ENCODE measurements around the gene ADAMTSL5.

The ADAMTSL5 gene

DNA sequence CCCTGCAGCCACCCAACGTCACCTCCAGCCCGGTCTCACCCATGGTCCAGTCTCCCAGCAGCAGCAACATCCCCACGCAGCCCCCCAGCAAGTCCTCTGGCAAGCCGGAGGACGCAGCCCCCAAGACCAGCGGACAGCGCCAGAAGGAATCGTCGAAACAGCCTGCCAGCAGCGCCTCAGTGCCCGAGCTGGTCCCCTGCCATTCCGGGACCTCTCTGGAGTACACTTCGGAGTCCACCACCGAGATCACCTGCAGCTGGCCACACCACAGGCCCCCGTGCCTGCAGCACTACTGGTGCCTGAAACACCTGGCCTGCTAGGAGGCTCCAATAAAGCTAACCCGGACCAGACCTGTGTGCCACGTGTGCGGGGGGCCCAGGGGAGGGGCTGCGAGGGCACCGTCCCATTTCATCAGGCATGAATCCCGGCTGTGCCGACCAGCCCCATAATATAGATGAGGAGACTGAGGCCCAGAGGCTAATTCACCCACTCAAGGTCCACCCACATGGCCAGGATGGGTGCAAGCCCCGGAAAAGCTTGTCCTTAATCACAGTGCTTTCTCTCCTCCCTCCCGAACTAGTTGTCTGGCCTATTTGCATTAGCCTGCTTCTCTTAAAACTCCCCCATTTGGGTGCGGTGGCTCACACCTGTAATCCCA lies 15.1 kb downstream of the ADAMTSL5 start:
- Histone ChIP-seq H3K4me1 (ENCODE audit: control insufficient read depth, low read depth, low read length) (no peaks in the 10 kb centered on the region), H4K5ac (ENCODE audit: low read length) (no peak overlapping the region), H3K27me3 (ENCODE audit: insufficient read depth, low read length, poor library complexity) (no peaks in the 10 kb centered on the region), H3K56ac (ENCODE audit: low read length) (no peak overlapping the region), H2BK15ac (replicated peaks; ENCODE audit: low read depth) (no peak overlapping the region), H3K9ac (ENCODE audit: low read length) (no peak overlapping the region), H3K4ac (ENCODE audit: low read depth, low read length) (no peak overlapping the region), H3K79me2 (ENCODE audit: control insufficient read depth, insufficient read depth, low read length) (no peaks in the 10 kb centered on the region), H2BK5ac (ENCODE audit: low read length) (no peak overlapping the region), H3K18ac (ENCODE audit: low read length) (no peak overlapping the region), H4K8ac (ENCODE audit: low read depth, low read length) (no peak overlapping the region), H3K79me1 (ENCODE audit: low read length) (no peaks in the 10 kb centered on the region), H3K4me2 (ENCODE audit: low read length) (no peak overlapping the region), H3K4me3 (ENCODE audit: low read length) (no peak overlapping the region), H3K27ac (ENCODE audit: low read depth, low read length) (no peak overlapping the region), H3K23ac (ENCODE audit: low read length) (no peak overlapping the region), H3K36me3 (ENCODE audit: control insufficient read depth, insufficient read depth, low read length) (no peaks in the 10 kb centered on the region), H2BK120ac (ENCODE audit: low read depth, low read length) (no peak overlapping the region), H2AK5ac (ENCODE audit: low read length) (no peak overlapping the region)
- no CpG with 5 or more reads among the region's 25 CpGs for WGBS (ENCODE audit: extremely low coverage, insufficient coverage, low lambda C conversion rate)
- no peak for DNase-seq

DNA sequence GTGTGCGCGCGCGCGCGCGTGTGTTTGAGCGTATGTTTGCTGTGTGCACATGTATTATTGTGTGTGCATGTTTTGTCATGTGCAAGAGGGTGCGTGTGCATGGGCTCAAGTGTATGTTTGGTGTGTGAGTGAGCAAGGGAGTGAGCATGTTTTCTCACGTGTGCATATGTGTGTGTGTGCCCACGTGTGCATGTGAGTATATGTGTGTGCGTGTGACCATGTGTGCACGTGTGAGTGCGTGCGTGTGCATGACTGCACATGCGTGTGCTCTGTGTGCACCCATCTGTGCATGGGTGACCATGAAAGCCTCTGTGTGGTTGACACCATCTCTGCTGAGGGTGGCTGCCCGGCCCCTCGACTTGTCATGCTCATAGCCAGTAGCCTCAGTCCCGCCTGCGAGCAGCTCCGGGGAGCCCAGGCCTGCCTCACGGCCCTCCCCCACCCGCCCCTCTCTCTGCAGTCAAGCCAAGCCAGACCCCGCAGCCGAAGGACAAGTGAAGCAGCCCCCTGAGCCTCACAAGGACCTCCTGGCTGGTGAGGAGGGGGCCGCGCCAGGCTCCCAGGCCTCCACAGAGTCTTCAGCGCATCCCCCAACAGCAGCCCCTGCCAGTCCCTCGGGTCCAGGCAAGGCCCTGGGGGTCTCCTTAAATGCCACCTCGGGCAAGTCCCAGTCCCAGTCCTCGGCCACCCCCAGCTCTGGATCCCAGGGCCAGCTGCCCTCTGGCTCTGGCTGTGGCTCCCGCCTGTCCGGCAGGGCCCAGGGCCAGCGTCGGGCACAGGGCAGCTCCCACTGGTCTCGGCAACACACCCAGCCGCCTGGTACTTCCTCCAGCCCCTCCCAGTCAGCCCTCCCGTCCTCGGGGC lies 15.9 kb downstream of the ADAMTSL5 start:
- H4K5ac ChIP-seq (ENCODE audit: low read length), result no peak overlapping the region

DNA sequence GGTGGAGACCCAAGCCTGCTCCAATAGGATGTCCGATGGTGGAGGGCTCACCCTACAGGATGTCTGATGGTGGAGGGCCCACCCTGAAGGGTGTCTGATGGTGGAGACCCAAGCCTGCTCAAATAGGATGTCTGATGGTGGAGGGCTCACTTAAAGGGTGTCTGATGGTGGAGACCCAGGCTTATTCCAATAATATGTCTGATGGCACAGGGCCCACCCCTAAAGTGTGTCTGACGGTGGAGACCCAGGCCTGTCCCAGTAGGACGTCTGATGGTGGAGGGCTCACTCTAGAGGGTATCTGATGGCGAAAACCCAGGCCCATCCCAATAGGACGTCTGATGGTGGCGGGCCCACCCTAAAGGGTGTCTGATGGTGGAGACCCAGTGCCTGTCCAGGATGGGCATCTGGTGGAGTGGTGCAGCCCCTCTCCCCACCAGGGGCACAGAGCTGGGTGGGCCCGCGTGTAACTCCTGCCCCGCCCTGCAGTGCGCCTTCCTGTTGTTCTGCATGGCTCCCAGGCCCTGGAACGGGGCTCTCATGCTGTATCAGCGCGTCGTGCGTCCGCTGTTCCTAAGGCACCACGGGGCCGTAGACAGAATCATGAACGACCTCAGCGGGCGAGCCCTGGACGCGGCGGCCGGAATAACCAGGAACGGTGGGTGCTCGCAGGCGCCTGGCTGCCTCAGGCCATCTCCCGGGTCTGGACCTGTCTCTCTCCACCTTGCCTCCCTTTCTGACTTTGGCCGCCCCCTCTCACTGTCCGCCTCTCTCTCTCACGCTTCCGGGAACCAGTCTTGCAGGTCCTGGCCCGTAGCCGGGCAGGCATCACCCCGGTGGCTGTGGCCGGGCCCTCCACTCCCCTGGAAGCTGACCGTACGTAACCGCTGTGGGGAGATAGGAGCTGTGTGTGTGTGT lies 16.8 kb downstream of the ADAMTSL5 start:
- DNase-seq, result no peak
- no peak overlapping the region for H2AK5ac ChIP-seq (ENCODE audit: low read length)
- H4K5ac ChIP-seq (ENCODE audit: low read length), result no peak overlapping the region
- no peak overlapping the region for H2BK15ac ChIP-seq (replicated peaks; ENCODE audit: low read depth)
- no peak overlapping the region for H3K9ac ChIP-seq (ENCODE audit: low read length)
- H3K18ac ChIP-seq (ENCODE audit: low read length), result no peak overlapping the region
- no peak overlapping the region for H3K4me2 ChIP-seq (ENCODE audit: low read length)
- no peaks in the 10 kb centered on the region for H3K36me3 ChIP-seq (ENCODE audit: control insufficient read depth, insufficient read depth, low read length)
- no peak overlapping the region for H3K4me3 ChIP-seq (ENCODE audit: low read length)
- no peaks in the 10 kb centered on the region for H3K79me1 ChIP-seq (ENCODE audit: low read length)
- H2BK5ac ChIP-seq (ENCODE audit: low read length), result no peak overlapping the region
- no peaks in the 10 kb centered on the region for H3K79me2 ChIP-seq (ENCODE audit: control insufficient read depth, insufficient read depth, low read length)
- H3K4ac ChIP-seq (ENCODE audit: low read depth, low read length), result no peak overlapping the region
- WGBS (ENCODE audit: extremely low coverage, insufficient coverage, low lambda C conversion rate), result no CpG with 5 or more reads among the region's 40 CpGs
- H3K23ac ChIP-seq (ENCODE audit: low read length), result no peak overlapping the region
- no peak overlapping the region for H3K56ac ChIP-seq (ENCODE audit: low read length)
- H3K27me3 ChIP-seq (ENCODE audit: insufficient read depth, low read length, poor library complexity), result peaks cover 4% of the 10 kb centered on the region
- no peak overlapping the region for H4K8ac ChIP-seq (ENCODE audit: low read depth, low read length)
- no peak overlapping the region for H3K27ac ChIP-seq (ENCODE audit: low read depth, low read length)
- H2BK120ac ChIP-seq (ENCODE audit: low read depth, low read length), result no peak overlapping the region
- no peaks in the 10 kb centered on the region for H3K4me1 ChIP-seq (ENCODE audit: control insufficient read depth, low read depth, low read length)

More for the DNA sequence above, 15.9 kb downstream of the ADAMTSL5 start:
- H3K27me3 ChIP-seq (ENCODE audit: insufficient read depth, low read length, poor library complexity), result no peaks in the 10 kb centered on the region
- no peak overlapping the region for H3K4ac ChIP-seq (ENCODE audit: low read depth, low read length)
- H2BK5ac ChIP-seq (ENCODE audit: low read length), result no peak overlapping the region
- H3K36me3 ChIP-seq (ENCODE audit: control insufficient read depth, insufficient read depth, low read length), result no peaks in the 10 kb centered on the region
- H3K4me3 ChIP-seq (ENCODE audit: low read length), result no peak overlapping the region
- H3K4me2 ChIP-seq (ENCODE audit: low read length), result no peak overlapping the region
- no peak overlapping the region for H3K23ac ChIP-seq (ENCODE audit: low read length)
- no peaks in the 10 kb centered on the region for H3K4me1 ChIP-seq (ENCODE audit: control insufficient read depth, low read depth, low read length)
- DNase-seq, result no peak
- no peak overlapping the region for H3K9ac ChIP-seq (ENCODE audit: low read length)
- no peak overlapping the region for H3K56ac ChIP-seq (ENCODE audit: low read length)
- H2BK15ac ChIP-seq (replicated peaks; ENCODE audit: low read depth), result no peak overlapping the region
- no peaks in the 10 kb centered on the region for H3K79me2 ChIP-seq (ENCODE audit: control insufficient read depth, insufficient read depth, low read length)
- no CpG with 5 or more reads among the region's 39 CpGs for WGBS (ENCODE audit: extremely low coverage, insufficient coverage, low lambda C conversion rate)
- H4K8ac ChIP-seq (ENCODE audit: low read depth, low read length), result no peak overlapping the region
- no peak overlapping the region for H3K27ac ChIP-seq (ENCODE audit: low read depth, low read length)
- no peak overlapping the region for H3K18ac ChIP-seq (ENCODE audit: low read length)
- H3K79me1 ChIP-seq (ENCODE audit: low read length), result no peaks in the 10 kb centered on the region
- H2AK5ac ChIP-seq (ENCODE audit: low read length), result no peak overlapping the region
- no peak overlapping the region for H2BK120ac ChIP-seq (ENCODE audit: low read depth, low read length)

- no peak overlapping the region for H2BK5ac ChIP-seq (ENCODE audit: low read length)
- no peak overlapping the region for H4K8ac ChIP-seq (ENCODE audit: low read depth, low read length)
- H2BK15ac ChIP-seq (replicated peaks; ENCODE audit: low read depth), result no peak overlapping the region
- H3K18ac ChIP-seq (ENCODE audit: low read length), result no peak overlapping the region
- H3K4me3 ChIP-seq (ENCODE audit: low read length), result no peak overlapping the region
- H3K27ac ChIP-seq (ENCODE audit: low read depth, low read length), result no peak overlapping the region
- no peaks in the 10 kb centered on the region for H3K79me1 ChIP-seq (ENCODE audit: low read length)
- H3K23ac ChIP-seq (ENCODE audit: low read length), result no peak overlapping the region
- H2AK5ac ChIP-seq (ENCODE audit: low read length), result no peak overlapping the region
- no peak overlapping the region for H3K4me2 ChIP-seq (ENCODE audit: low read length)
- no peaks in the 10 kb centered on the region for H3K79me2 ChIP-seq (ENCODE audit: control insufficient read depth, insufficient read depth, low read length)
- no peaks in the 10 kb centered on the region for H3K4me1 ChIP-seq (ENCODE audit: control insufficient read depth, low read depth, low read length)
- DNase-seq, result no peak
- no peak overlapping the region for H3K4ac ChIP-seq (ENCODE audit: low read depth, low read length)
- WGBS (ENCODE audit: extremely low coverage, insufficient coverage, low lambda C conversion rate), result no CpG with 5 or more reads among the region's 37 CpGs
- no peak overlapping the region for H4K5ac ChIP-seq (ENCODE audit: low read length)
- H3K9ac ChIP-seq (ENCODE audit: low read length), result no peak overlapping the region
- H3K56ac ChIP-seq (ENCODE audit: low read length), result no peak overlapping the region
- H2BK120ac ChIP-seq (ENCODE audit: low read depth, low read length), result no peak overlapping the region
- H3K36me3 ChIP-seq (ENCODE audit: control insufficient read depth, insufficient read depth, low read length), result no peaks in the 10 kb centered on the region
- H3K27me3 ChIP-seq (ENCODE audit: insufficient read depth, low read length, poor library complexity), result peaks cover 4% of the 10 kb centered on the region
Measured at GRCh38 chr19:1495051-1495798, 17.6 kb downstream of the ADAMTSL5 start.

DNA sequence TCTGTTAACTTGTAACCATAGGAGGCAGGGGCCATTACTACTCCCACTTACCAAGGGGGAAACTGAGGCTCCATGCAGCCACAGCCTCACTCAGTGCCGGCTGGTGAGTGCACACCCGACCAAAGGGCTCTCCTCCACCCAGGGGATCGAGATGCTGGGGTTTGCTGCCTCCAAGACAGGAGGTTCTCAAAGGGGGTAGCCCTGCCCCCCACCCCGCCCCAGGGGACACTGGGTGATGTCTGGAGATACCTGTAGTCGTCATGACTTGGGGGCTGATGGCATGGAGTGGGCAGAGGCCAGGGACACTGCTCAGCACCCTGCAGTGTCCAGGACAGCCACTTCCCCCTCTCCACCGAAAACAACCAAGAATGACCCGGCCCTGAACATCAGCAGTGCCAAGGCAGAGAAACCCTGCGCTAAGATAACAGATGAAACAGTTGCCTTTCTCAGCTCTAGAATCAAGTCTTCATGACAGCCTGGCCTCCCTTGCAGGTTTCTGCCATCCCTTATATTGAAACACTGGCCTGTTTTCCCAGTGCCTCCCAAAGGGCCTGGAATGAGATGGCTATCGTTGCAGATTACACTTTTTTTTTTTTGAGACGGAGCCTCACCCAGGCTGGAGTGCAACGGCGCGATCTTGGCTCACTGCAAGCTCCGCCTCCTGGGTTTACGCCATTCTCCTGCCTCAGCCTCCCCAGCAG lies 18.6 kb downstream of the ADAMTSL5 start:
- Histone ChIP-seq H2BK120ac (ENCODE audit: low read depth, low read length) (no peak overlapping the region), H3K79me1 (ENCODE audit: low read length) (no peaks in the 10 kb centered on the region), H3K4me2 (ENCODE audit: low read length) (no peak overlapping the region), H2BK5ac (ENCODE audit: low read length) (no peak overlapping the region), H3K27me3 (ENCODE audit: insufficient read depth, low read length, poor library complexity) (peaks cover 4% of the 10 kb centered on the region), H3K4me3 (ENCODE audit: low read length) (no peak overlapping the region), H3K18ac (ENCODE audit: low read length) (no peak overlapping the region), H3K4me1 (ENCODE audit: control insufficient read depth, low read depth, low read length) (no peaks in the 10 kb centered on the region), H3K79me2 (ENCODE audit: control insufficient read depth, insufficient read depth, low read length) (no peaks in the 10 kb centered on the region), H3K56ac (ENCODE audit: low read length) (no peak overlapping the region), H3K27ac (ENCODE audit: low read depth, low read length) (no peak overlapping the region), H3K9ac (ENCODE audit: low read length) (no peak overlapping the region), H4K5ac (ENCODE audit: low read length) (no peak overlapping the region), H3K36me3 (ENCODE audit: control insufficient read depth, insufficient read depth, low read length) (no peaks in the 10 kb centered on the region), H3K23ac (ENCODE audit: low read length) (no peak overlapping the region), H3K4ac (ENCODE audit: low read depth, low read length) (no peak overlapping the region), H2BK15ac (replicated peaks; ENCODE audit: low read depth) (no peak overlapping the region), H4K8ac (ENCODE audit: low read depth, low read length) (no peak overlapping the region), H2AK5ac (ENCODE audit: low read length) (no peak overlapping the region)
- WGBS (ENCODE audit: extremely low coverage, insufficient coverage, low lambda C conversion rate), result no CpG with 5 or more reads among the region's 15 CpGs
- DNase-seq, result no peak

Data from mesendoderm (in vitro differentiated cells).